KBM-7 (cell line): Measurements from ENCODE around the gene SUCLG2.

Source experiments
- DNase-seq: peaks from one replicate; pipeline ENCODE4 v3.0.0-alpha.2; 2015
- in situ Hi-C: fragments of 300-500 bp; cut with MboI; formaldehyde crosslinking; loops from 2 replicates; pipeline ENCODE4 v1.14.3; 2020; ENCODE audit warnings: low sequenced_read_pairs, low pct_unique_long_range_greater_than_20kb, mixed read lengths

Gene SUCLG2

DNA sequence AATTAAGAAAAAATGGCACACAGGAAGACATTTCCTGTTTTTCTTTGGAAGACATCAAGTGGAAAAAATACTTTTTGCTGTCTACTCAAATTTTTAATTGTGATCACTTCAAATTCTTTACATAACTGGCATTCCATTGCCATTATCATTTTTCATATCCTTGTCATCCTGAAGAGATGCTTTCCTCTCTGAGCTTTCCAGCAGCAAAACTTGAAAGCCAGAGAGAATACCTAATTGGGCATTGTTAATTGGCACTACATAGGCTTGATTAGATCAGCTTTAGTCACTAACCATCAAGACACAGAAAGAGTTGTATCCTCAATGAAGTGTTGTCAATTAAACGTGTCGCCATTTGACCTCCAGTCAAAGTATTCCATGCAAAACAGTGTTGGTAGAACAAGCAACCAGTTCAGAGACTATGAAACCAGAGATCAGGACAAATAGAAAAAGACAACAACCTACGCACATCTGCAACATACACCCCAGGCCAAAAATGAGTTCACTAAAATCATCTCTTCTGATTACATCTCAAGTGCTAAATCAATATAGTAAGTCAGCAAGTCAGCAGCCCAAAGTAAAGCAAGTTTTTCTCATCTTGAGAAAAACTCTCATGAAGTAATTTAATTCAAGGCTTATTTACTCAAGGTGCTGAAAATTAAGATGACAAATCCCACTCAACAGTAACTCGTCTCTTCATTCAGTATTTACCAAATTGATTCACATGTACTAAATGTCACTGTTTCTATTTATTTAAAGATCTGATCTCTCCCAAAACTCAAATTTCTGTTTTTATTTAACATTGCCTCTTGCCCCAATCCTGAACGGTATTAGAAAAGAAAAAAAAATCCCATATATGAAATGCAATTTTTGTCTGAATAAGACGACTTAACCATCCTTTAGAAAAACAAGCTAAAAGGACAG lies 123.0 kb downstream of the SUCLG2 start:
- in situ Hi-C loops = no loop called here
- DNase-seq = no peak

DNA sequence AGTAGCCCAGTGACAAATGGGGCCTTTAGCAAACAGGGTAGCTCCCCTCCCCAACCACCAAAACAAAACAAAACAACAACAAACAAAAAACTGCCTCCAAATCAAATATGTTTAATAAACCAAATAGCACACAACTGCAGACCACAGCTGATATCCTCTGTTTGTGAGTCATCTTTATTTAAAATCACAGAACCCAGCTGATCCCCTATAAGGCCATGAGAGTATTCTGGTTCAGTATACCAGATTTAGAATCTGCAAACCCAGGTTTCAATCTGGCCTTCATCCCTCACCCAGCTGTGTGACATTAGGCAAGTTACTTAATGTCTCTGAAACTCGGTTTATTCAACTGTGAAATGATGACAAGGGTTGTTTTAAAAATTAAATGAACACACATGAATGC lies 124.5 kb downstream of the SUCLG2 start:
- DNase-seq = no peak
- in situ Hi-C loops = no loop called here

DNA sequence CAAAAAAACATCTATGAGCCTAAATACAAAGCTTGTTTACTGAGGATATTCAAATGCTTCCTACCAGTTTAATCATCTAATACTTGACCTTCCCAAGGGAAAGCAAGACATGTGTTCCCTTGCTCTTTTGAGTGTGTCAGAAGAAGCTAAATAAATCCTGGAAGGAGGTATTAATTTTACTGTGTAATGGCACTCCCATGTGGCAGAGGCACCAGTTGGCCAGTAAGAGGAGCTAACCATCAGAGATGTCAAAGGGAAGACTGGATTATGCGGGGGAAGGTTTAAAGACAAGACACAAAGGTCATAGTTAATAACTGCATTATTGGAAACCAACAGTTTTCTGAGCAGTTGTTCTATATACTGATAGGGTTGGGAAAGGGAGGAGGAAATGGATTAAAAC lies 125.1 kb downstream of the SUCLG2 start:
- no peak for DNase-seq
- in situ Hi-C loops = no loop called here

DNA sequence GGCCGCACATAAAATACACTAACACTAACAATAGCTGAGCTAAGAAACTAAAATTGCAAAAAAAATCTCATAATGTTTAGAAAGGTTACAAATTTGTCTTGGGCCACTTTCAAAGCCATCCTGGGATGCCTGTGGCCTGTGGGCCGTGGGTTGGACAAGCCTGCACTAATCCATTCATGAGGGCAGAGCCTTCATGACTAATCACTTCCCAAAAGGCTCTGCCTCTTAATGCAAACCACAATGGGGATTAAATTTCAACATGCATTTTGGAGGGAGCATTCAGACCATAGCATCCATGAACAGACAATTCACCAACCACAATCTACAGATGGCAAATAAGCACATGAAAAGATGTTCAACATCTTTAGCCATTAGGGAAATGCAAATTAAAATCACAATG lies 128.2 kb downstream of the SUCLG2 start:
- in situ Hi-C loops = no loop called here
- peak; percentile 30 for DNase-seq

DNA sequence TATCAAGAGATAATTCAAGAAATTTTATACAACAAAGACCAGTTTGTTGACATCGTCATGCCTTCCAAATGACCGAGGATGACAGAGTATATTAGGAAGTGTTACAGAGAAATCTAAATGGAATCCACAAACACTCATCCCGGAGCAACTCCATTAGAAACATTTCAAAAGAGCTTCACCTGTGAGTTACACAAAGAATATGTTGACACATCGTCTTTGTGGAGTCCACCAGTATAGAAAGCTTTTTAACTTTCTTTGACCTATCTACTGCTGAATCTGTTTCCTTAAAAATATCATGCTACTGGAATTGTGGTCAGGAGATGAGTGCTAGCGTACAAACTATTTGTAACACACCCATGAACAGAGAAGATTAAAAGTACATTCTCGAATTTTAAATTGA lies 130.4 kb downstream of the SUCLG2 start:
- DNase-seq = no peak
- in situ Hi-C loops = no loop called here

DNA sequence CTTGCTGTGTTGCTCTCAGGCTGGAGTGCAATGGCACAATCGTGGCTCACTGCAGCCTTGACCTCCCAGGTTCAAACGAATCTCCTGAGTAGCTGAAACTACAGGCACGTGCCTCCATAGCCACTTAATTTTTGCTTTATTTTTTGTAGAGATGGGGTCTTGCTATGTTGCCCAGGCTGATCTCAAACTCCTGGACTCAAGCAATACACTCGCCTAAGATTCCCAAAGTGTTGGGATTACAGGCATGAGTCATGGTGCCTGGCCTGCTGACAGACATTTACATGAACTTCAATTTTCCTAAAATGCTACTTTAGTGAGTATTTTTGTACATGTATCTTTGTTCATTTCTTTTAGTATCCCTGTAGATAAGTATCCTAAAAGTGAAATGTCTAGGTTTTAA lies 132.3 kb downstream of the SUCLG2 start:
- DNase-seq = no peak
- in situ Hi-C loops = no loop called here

DNA sequence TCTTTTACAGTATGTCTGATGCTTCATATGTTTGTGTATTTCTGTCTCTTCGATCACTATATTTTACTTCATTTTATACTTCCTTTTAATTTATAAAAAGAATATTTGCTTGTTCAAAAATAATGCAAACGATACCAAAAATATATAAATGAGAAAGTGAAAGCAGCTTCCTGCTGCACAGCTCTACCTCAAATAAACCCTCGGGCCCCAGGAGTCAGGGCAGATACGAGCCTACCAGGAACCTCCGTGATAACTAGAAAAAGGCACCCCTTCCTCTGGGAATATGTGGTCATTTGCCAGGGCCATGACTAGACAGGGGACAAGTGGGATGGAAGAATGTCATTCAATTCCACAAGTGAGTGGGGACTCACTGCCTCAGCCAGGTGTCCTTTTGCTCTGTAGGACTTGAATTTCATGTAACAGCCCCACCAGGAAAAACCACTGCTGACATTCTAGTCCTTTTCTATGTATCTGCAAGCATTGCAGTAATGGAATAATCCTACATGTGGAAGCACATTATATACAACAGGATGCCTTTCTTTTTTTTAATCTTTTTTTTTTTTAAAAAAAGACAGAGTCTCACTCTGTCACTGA lies 133.3 kb downstream of the SUCLG2 start:
- no peak for DNase-seq

DNA sequence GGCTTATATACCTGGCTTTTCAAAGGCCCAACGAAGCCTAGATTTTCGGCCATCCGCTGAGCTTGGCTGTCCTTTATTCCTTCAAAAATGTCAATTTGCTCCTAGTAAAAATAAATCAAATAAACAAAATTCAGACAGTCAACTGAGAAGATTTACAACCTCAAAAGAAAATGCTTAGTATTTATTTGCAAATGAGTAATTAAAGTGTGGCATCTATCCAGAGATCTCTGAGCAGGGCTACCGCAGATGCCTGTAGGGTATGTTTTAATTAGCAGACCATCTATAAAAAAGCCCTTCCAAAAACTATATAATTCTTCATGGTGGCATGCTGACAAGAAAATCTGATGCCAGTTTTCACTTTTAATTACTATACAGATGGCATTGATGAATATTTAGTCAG lies 136.2 kb downstream of the SUCLG2 start:
- DNase-seq = no peak
- in situ Hi-C loops = no loop called here

More for the DNA sequence above, 133.3 kb downstream of the SUCLG2 start:
- in situ Hi-C loops = no loop called here

DNA sequence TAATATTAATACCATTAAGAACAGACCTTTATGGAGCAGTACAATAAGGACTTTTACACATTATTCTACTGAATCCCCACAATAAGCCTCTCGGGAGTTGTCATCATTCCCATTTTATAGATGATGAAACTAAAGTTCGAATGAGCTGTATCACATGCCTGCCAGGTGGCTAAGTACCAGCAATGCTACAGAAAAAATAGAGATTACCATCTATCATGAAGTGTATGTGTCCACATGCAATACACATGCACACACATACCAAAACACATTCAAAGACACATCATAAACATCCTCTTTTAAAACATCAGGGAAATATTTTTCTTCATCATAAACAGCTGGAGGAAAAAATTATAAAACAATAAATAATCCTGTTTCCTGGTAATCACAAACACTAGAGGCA lies 136.6 kb downstream of the SUCLG2 start:
- DNase-seq = no peak
- in situ Hi-C loops = no loop called here

DNA sequence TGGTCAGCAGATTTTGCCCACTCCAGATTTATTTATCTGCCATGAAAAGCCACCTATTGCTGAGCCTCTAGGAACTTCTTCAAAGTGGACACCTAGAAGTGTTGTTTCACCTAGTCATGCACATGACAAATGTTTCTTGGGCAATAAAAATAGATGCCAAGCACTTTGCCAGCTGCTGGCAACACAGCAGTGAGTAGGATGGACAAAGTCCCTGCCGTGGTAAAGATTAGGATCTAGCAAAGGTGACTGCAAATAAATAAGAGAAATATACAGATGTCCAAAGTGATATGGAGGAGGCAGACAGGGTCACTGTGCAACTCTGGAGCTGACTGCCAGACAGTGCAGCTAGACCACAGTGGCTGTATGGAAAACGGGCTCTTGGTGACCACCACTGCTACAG lies 137.9 kb downstream of the SUCLG2 start:
- DNase-seq = no peak
- in situ Hi-C loops = no loop called here

DNA sequence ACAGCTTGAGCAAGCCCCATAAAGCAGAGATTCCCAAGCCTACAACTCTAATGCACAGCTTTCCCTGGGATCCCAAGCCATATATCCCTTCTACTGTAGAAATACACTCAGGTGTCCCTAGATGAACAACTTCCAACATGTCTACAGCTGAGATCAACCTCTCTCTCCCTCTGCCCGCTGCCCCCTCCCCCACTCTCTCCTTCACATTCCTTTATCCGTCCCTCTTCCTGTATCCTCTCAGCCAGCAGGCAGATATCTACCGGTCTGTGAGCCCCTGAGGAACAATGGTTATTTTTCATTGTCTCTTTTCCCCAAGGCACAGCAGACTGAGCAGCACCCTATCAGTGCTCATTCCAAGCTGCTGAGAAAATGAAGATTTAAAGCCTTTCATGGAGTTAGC lies 138.6 kb downstream of the SUCLG2 start:
- no peak for DNase-seq

DNA sequence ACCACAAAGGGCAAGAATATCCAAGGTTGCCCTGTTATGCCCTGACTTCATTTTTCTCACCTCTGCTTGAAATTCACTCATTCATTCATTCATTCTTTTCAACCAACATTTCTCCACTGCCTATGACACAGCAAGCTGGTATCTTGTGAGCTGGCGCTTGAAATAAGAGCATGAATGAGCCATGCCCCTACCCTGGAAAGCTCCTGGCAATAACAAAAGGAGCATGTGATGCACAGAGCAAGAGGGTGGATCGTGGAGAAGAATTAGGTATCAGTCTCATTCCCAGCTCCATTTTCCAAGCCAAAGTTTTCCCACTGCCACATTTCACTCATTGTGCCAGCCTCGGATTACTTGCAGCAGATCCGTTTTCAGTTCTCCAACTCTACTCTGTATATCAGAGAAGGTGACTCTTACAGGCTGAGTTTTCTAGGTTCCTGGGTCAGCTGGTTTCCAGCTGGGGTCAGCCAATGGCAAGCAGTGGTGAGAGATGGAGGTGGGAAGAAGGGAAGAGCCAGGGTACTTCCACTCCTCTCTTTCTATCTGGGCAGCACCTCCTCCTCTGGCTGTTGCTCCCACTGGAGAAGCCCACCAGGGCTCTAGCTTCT lies 144.8 kb downstream of the SUCLG2 start:
- in situ Hi-C loops = no loop called here
- DNase-seq = no peak

More for the DNA sequence above, 138.6 kb downstream of the SUCLG2 start:
- in situ Hi-C loops = no loop called here

DNA sequence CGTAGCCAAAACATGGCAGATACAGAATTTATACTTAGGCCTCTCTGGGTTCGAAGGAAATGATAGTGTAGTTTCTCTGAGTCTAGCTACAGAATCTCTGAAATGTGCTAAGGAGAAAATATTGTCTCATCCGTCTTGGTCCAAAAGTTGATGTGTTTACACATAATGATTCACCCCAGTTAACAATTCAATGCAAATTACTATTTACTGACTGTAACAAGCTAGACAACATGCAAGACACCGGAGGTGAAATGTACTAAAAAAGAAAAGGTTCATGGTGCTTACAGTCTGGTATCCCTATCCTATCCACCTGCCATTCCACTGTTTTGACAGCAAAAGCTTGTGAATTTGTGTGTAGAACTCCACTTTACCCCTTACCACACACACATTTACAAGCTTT lies 146.8 kb downstream of the SUCLG2 start:
- in situ Hi-C loops = no loop called here

DNA sequence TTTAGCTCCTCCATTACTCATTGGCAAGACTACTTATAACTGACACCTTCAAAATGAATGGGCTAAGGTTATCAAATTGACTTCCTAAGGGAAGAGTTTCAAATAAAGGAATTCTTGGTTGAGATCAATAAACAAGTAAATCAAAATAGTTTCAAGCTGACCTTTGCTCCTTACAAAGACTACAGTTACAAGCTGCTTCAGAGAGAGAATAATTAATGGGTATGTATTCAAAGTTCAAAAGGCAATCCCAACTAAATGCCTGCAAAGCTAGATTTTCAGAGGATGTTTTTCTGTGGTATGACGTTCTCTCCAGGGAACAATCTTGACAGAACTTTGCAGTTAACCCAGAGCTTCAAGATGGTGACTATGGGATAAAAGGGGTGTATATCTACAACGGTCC lies 153.7 kb downstream of the SUCLG2 start:
- no peak for DNase-seq
- in situ Hi-C loops = no loop called here

More for the DNA sequence above, 146.8 kb downstream of the SUCLG2 start:
- DNase-seq = no peak

DNA sequence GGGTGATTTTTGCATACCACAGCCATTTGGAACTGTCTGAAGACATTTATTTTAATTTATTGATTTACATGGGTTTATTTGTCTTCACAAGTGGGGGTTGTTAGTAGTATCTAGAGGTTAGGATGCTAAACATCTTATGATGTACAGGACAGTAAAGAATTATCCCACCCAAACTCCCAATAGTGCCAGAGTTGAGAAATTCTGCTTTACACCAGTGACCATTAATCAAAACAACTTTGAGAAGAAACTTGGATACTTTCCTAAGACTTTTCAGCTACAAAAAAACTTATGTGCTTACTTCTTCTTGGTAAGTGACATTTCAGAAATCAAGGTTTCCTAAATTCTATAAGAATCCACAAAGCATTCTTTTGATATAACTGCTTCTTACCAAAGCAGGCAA lies 156.7 kb downstream of the SUCLG2 start:
- in situ Hi-C loops = no loop called here
- DNase-seq = no peak

DNA sequence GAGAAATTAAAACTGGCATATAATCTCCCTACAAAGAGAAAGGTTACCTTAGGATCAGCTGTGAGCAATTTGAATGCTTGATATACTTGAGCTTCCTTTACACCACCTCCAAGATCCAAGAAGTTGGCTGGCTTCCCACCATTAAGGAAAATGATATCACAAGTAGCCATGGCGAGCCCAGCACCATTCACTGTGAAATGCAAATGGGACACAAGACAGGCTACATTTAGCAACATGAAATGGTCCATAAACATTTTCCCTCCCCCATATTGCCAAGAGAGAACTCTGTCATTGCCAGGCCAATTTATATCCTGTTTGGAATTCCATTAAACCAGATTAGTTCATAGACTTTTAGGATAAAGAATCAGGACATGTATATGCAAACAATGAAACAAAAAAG lies 158.7 kb downstream of the SUCLG2 start:
- no peak for DNase-seq
- in situ Hi-C loops = no loop called here

DNA sequence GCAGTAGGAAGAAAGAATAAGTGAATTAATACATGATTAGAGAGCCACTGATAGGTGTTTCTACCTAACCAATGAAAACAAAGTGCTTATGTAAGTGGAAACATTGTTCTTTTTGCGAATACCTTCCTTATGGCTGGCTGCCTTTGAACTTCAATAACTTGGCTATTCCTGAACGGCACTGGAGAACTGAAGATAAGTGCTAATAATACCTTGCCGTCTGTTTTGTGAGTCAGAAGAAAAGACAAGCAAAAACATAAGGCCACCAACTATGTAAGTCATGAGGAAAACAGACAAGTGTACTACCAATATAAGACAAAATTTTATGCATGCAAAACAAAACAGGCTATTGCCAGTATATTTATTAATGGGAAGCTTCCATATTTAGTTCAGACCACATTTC lies 160.6 kb downstream of the SUCLG2 start:
- in situ Hi-C loops = no loop called here
- DNase-seq = no peak

DNA sequence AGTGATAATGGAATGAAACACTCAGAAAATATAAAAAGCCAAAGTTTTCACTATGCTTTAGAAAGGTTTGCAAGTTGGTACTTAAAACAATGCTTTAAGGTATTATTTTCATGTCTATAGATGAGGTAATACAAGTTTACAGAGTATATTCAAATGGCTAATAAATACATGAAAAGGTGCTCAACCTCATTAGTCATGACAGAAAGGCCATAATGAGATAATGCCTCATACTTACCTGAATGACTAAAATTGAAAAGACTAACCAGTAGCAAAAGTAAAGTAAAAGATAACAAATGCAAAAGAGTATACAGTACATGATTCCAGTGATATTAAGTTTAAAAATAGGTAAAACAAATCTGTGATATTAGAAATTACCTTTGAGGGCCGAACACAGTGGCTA lies 163.8 kb downstream of the SUCLG2 start:
- in situ Hi-C loops = no loop called here
- no peak for DNase-seq

DNA sequence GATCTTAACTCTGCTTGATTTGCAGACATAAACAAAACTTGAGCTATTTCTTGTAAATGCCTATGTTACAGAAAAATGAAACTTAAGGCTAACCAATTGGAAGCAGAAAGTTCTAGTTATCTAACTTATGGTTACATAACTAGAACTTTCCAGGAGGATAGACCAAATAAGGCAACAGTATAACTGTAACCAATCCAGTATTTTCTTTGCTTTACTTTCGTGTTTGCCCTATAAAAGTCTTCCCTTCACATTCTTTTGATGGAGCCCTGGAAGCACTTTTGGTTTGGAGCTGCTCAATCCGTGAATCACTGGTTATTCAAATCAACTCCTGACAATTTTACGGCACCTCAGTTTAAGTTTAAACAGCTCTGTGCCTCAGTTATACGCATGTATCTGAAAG lies 164.6 kb downstream of the SUCLG2 start:
- in situ Hi-C loops = no loop called here
- DNase-seq = no peak

DNA sequence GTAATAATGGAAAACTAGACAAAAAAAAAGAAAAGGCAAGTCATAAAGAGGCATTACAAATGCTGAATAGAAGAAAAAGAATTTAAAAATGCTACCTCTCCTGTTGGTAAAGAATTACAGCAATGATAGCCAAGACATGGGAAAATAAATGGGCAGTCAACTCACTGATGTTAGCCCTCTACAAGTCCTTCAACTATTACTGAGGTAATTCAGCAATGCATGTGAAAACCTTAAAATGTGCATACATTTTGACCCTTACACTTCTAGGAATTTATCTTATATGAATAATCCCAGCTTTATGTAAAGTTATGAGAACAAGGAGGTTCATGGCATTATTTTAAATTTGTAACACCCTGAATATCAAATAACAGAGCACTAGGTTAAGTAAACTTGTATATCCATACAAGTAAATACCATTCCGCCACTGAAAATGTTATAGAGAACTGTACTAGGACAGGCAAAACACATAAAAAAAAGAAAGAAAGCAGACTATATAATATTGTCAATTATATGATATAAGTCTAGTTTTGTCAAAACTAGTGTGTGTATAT lies 166.8 kb downstream of the SUCLG2 start:
- DNase-seq = no peak
- in situ Hi-C loops = no loop called here
